Measurements from ENCODE around the gene KDM4C. TPM values are rescaled to one million over a fixed set of nuclear protein-coding genes. Genes with fewer than 3 reads are reported as not detected.

Gene KDM4C
- total RNA-seq, 6 donors from 2014 or later = 31.6 to 96.4 (median 41.2) TPM

DNA sequence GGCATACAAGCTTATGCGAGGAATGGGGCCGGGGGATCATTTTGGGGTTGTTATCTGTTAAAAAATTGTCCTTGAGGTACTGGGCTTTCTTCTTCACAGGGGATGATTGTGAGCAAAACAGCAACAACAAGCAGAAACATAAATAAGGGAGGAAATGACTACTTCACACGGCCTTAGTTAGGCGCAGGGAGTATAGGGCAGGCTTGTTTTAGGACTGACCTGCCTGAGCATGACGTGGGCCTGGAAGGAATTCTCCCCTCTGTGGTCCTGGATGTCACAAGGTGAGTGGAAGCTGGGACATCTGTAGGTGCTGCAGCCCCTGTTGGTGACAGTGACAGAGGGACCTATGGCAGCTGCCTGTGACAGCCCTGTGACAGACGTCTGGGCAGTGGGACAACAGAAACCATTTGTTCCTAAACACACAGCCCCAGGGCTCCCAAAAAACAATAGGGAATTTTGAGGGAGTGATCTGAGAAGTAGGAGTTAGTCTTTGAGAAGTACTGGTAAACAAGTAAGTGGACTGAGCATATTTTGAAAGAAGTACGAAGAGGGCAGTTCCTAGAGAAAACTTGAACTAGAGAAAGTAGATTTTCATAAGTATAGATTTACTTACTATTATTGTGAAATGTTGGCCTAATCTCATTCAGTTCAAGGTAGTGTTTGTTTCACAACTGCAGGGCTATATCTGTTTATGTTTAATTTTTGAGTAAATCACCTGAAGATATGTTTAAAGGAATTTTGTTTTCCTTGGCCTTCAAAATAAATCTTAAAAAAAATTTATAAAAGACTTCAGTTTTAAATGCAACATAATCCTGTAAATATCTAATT is 113.1 kb downstream of the KDM4C start:
- no peak for ATAC-seq (ENCODE audit: low FRiP score in 2 of 2)
- Histone ChIP-seq H3K9me3 (no peaks in the 10 kb centered on the region), H3K4me3 (no peak overlapping the region), H3K4me1 (no peaks in the 10 kb centered on the region), H3K27me3 (no peaks in the 10 kb centered on the region), H3K36me3 (no peaks in the 10 kb centered on the region), H3K27ac (no peak overlapping the region)
- no peak for DNase-seq
- WGBS, 2 donors = 90 to 91% methylated on average over 7 of the region's 7 CpGs
- TF ChIP-seq EP300 (IDR thresholded peaks at IDR 0.05) = no peak
- TF ChIP-seq, protein P1, sequence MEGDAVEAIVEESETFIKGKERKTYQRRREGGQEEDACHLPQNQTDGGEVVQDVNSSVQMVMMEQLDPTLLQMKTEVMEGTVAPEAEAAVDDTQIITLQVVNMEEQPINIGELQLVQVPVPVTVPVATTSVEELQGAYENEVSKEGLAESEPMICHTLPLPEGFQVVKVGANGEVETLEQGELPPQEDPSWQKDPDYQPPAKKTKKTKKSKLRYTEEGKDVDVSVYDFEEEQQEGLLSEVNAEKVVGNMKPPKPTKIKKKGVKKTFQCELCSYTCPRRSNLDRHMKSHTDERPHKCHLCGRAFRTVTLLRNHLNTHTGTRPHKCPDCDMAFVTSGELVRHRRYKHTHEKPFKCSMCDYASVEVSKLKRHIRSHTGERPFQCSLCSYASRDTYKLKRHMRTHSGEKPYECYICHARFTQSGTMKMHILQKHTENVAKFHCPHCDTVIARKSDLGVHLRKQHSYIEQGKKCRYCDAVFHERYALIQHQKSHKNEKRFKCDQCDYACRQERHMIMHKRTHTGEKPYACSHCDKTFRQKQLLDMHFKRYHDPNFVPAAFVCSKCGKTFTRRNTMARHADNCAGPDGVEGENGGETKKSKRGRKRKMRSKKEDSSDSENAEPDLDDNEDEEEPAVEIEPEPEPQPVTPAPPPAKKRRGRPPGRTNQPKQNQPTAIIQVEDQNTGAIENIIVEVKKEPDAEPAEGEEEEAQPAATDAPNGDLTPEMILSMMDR (IDR thresholded peaks at IDR 0.05) = no peak
- TF ChIP-seq POLR2A (IDR thresholded peaks at IDR 0.05) = no peak
- no peak for TF ChIP-seq POLR2AphosphoS5 (IDR thresholded peaks at IDR 0.05)

DNA sequence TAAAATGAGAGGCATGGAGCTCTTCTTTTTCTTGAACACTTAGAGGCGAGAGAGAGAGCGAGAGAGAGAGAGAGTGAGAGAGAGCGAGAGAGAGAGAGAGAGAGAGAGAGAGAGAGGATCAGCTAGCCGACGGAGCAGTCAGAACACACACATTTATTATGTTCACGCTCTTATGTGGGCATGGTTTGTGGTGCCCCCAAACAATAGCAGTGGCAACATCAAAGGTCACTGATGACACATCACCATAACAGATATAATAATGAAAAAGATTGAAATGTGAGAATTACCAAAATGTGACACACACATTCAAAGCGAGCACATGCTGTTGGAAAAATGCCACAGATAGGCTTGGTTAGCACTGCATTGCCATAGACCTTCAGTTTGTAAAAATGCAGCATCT is 116.1 kb downstream of the KDM4C start:
- Histone ChIP-seq H3K4me3 (no peak overlapping the region), H3K36me3 (no peaks in the 10 kb centered on the region), H3K27ac (no peak overlapping the region), H3K27me3 (no peaks in the 10 kb centered on the region), H3K9me3 (no peaks in the 10 kb centered on the region), H3K4me1 (no peaks in the 10 kb centered on the region)
- WGBS, 2 donors = 82 to 83% methylated on average over 7 of the region's 7 CpGs
- ATAC-seq (ENCODE audit: low FRiP score in 2 of 2) (no peak), DNase-seq (no peak)
- TF ChIP-seq POLR2AphosphoS5 (IDR thresholded peaks at IDR 0.05) (no peak), POLR2A (IDR thresholded peaks at IDR 0.05) (no peak), EP300 (IDR thresholded peaks at IDR 0.05) (no peak)
- TF ChIP-seq, protein P1 (IDR thresholded peaks at IDR 0.05) = peak in 1 of 6 experiments; percentile 8

DNA sequence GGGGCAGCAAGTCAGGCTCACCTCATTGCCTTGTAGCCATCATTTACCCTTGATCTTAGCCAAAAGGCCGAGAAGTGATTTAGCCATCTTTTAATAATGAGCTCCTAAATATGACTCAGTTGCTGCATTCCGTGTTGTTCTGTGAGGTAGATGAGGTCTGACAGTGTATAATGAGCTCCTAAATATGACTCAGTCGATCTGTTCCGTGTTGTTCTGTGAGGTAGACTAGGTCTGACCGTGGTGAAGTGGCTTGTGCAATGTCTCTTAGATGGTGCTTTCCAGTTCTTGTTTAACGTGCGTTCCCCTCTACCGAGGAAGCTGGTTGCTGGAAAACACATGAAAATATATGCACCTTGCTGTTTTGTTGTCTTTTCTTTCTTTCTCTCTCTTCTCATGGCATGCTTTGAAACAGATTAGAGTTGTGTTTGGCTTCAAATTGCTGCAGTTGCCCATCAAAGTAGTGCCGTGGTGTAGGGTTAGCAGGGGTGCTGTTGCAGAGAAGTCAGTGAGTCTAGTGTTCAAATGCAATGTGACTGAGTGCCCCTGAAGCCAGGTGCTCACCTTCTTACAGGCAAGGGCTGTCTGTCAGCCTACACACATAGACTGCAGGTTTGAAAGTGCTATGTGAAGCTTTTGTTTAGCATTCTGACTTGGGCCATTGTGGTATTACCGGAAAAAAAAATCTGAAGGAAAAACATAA is 118.6 kb downstream of the KDM4C start:
- 93 to 96% methylated on average over 10 of the region's 10 CpGs for WGBS, 2 donors
- TF ChIP-seq EP300 (IDR thresholded peaks at IDR 0.05) = no peak
- no peak for TF ChIP-seq POLR2A (IDR thresholded peaks at IDR 0.05)
- no peak for TF ChIP-seq POLR2AphosphoS5 (IDR thresholded peaks at IDR 0.05)
- TF ChIP-seq, protein P1 (IDR thresholded peaks at IDR 0.05) = no peak
- DNase-seq (no peak), ATAC-seq (ENCODE audit: low FRiP score in 2 of 2) (no peak)
- Histone ChIP-seq H3K27ac (no peak overlapping the region), H3K36me3 (no peaks in the 10 kb centered on the region), H3K9me3 (no peaks in the 10 kb centered on the region), H3K27me3 (no peaks in the 10 kb centered on the region), H3K4me3 (no peak overlapping the region), H3K4me1 (no peaks in the 10 kb centered on the region)

DNA sequence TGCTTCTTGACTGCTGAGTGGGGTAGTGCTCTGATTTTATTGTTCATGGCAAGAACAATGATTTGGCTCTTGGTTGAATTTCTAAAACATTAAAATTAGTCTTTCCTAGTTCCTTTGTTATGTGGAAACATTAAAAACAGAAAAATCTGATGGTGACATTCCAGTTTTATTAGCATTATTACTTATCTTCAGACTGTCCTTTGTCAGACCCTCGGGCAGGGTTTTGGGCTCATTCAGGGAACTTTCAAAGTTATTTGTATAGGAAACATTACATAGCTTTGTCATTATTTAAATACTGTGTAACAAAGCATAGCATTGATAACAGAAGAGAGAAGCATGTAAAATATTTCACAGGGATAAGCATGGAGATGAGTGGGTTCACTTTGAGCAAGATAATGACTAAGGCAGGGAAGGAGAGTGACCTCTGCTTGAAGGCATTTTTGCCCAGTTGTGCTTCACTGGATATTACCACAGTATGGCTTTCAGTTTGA is 119.9 kb downstream of the KDM4C start:
- Histone ChIP-seq H3K4me1 (no peaks in the 10 kb centered on the region), H3K36me3 (no peaks in the 10 kb centered on the region), H3K27ac (no peak overlapping the region), H3K9me3 (no peaks in the 10 kb centered on the region), H3K27me3 (no peaks in the 10 kb centered on the region), H3K4me3 (no peak overlapping the region)
- no peak for DNase-seq
- no peak for ATAC-seq (ENCODE audit: low FRiP score in 2 of 2)
- TF ChIP-seq POLR2A (IDR thresholded peaks at IDR 0.05) (no peak), EP300 (IDR thresholded peaks at IDR 0.05) (no peak), POLR2AphosphoS5 (IDR thresholded peaks at IDR 0.05) (no peak)
- TF ChIP-seq, protein P1 (IDR thresholded peaks at IDR 0.05) = no peak
- 76 to 91% methylated on average over 1 of the region's 1 CpG for WGBS, 2 donors
